HCT116 (cell line): Measurements from ENCODE around the gene CCDC88C. TPM values are rescaled to one million over a fixed set of nuclear protein-coding genes. Genes with fewer than 3 reads are reported as not detected.

Experiments
- ATAC-seq: fragments of 200-7000 bp; cut with Tn5 transposase; 2 replicates; pipeline ENCODE4 v1.9.1; 2020; ENCODE audit warnings: mild to moderate bottlenecking, moderate library complexity
- BruUV-seq: library from RNA; stranded (reverse); fragments of 400-500 nt; replicated peaks from 2 replicates; lab custom pipeline; 2021; lab: Mats Ljungman, UMichigan
- CTCF ChIA-PET: fragments of 300-600 bp; sonication (Branson Sonifier 250); formaldehyde crosslinking; loops from one replicate; lab custom pipeline; 2021; ENCODE audit warnings: antibody characterized with exemption; lab: Charles Lee
- POLR2A ChIA-PET: fragments of 300-600, 350-600 bp; sonication (Branson Sonifier 250); formaldehyde crosslinking; loops from one replicate; lab custom pipeline; 2021; ENCODE audit warnings: antibody characterized with exemption; lab: Charles Lee
- RAD21 ChIA-PET, 2 experiments: fragments of 300-600 bp; sonication (Branson Sonifier 250); formaldehyde crosslinking; loops; one replicate each; lab custom pipeline; 2023; ENCODE audit warnings: low total read pairs in 2 of 2; ENCODE audit not compliant: uncharacterized antibody in 2 of 2, unreplicated experiment in 2 of 2, low non-redundant PET in 1 of 2; lab: Charles Lee
- DNase-seq: peaks from one replicate; pipeline ENCODE4 v3.0.0-alpha.2; 2010; ENCODE audit warnings: low read depth, low spot score
- H2AFZ ChIP-seq: fragments of 200-600 bp; shearing (Covaris generic), sonication (generic); 2 replicates; pipeline ENCODE4 v1.6.1; 2017; ENCODE audit warnings: low read depth, mixed run types, mixed read lengths, antibody characterized with exemption, low read length; ENCODE audit not compliant: poor library complexity, severe bottlenecking
- H3K27ac ChIP-seq: 2 replicates; pipeline ENCODE4 v1.5.1; 2012; ENCODE audit warnings: low read depth, low read length
- H3K27me3 ChIP-seq: fragments of 200-600 bp; sonication (generic); 2 replicates; pipeline ENCODE4 v1.6.1; 2016; ENCODE audit warnings: mixed run types, low read length, mixed read lengths; ENCODE audit not compliant: insufficient read depth
- H3K36me3 ChIP-seq, 2 experiments: fragments of 200-500 bp in 1 of 2; fragments of 200-600 bp in 1 of 2; sonication (Bioruptor generic) in 1 of 2; sonication (generic) in 1 of 2; 2 replicates each; pipeline versions ENCODE4 v1.5.1 to v1.6.1; 2014 to 2016; ENCODE audit warnings: low read length in 2 of 2, inconsistent platforms in 1 of 2, mixed read lengths in 1 of 2, mixed run types in 1 of 2; ENCODE audit not compliant: insufficient read depth in 2 of 2, control insufficient read depth in 1 of 2
- H3K4me1 ChIP-seq, 2 experiments: fragments of 200-600 bp in 1 of 2; sonication (generic) in 1 of 2; 2 replicates each; pipeline versions ENCODE4 v1.5.1 to v1.6.1; 2012 to 2017; ENCODE audit warnings: low read length in 2 of 2, inconsistent platforms in 1 of 2, mild to moderate bottlenecking in 1 of 2, mixed read lengths in 1 of 2, mixed run types in 1 of 2, moderate library complexity in 1 of 2; ENCODE audit not compliant: insufficient read depth in 2 of 2, control insufficient read depth in 1 of 2
- H3K4me2 ChIP-seq: fragments of 200-600 bp; sonication (generic); 2 replicates; pipeline ENCODE4 v1.6.1; 2017; ENCODE audit warnings: mixed run types, low read length, mixed read lengths
- H3K4me3 ChIP-seq, 2 experiments: fragments of 200-600 bp in 1 of 2; sonication (generic) in 1 of 2; replicated peaks in 1 of 2; 2 replicates each; pipeline ENCODE4 v1.5.1; 2011 to 2016; ENCODE audit warnings: low read length in 2 of 2, control low read depth in 1 of 2, low read depth in 1 of 2, mild to moderate bottlenecking in 1 of 2, mixed read lengths in 1 of 2, mixed run types in 1 of 2
- H3K79me2 ChIP-seq: fragments of 200-600 bp; sonication (generic); 2 replicates; pipeline ENCODE4 v1.6.1; 2017; ENCODE audit warnings: mild to moderate bottlenecking, mixed run types, low read length, moderate library complexity, mixed read lengths; ENCODE audit not compliant: insufficient read depth
- H3K9ac ChIP-seq: fragments of 200-600 bp; sonication (generic); 2 replicates; pipeline ENCODE4 v1.6.1; 2016; ENCODE audit warnings: low read length, mixed read lengths
- H3K9me2 ChIP-seq: fragments of 200-600 bp; sonication (generic), shearing (Covaris generic); 2 replicates; pipeline ENCODE4 v1.6.1; 2017; ENCODE audit warnings: mixed run types, mild to moderate bottlenecking, moderate library complexity; ENCODE audit not compliant: insufficient read depth
- H3K9me3 ChIP-seq, 2 experiments: fragments of 200-500 bp in 1 of 2; fragments of 200-600 bp in 1 of 2; sonication (Bioruptor generic) in 1 of 2; sonication (generic) in 1 of 2; 2 replicates each; pipeline ENCODE4 v1.6.1; 2014 to 2017; ENCODE audit warnings: low read length in 2 of 2, mixed read lengths in 2 of 2, inconsistent platforms in 1 of 2, low read depth in 1 of 2, mild to moderate bottlenecking in 1 of 2, mixed run types in 1 of 2, moderate library complexity in 1 of 2; ENCODE audit not compliant: control insufficient read depth in 1 of 2, insufficient read depth in 1 of 2
- H4K20me1 ChIP-seq: fragments of 200-600 bp; sonication (generic), shearing (Covaris generic); 2 replicates; pipeline ENCODE4 v1.6.1; 2017; ENCODE audit warnings: mixed run types, mild to moderate bottlenecking, moderate library complexity; ENCODE audit not compliant: insufficient read depth
- EGR1 ChIP-seq: IDR thresholded peaks from 2 replicates; pipeline ENCODE4 v1.6.1; 2012; ENCODE audit warnings: low read depth
- FOSL1 ChIP-seq: IDR thresholded peaks from 2 replicates; pipeline ENCODE4 v1.6.1; 2012; ENCODE audit warnings: low read depth
- JUND ChIP-seq: IDR thresholded peaks from 2 replicates; pipeline ENCODE4 v1.6.1; 2012
- MAX ChIP-seq: IDR thresholded peaks from 2 replicates; pipeline ENCODE4 v1.6.1; 2012
- POLR2AphosphoS5 ChIP-seq: IDR thresholded peaks from 2 replicates; pipeline ENCODE4 v1.6.1; 2011; ENCODE audit warnings: mild to moderate bottlenecking, low read depth, low read length, moderate library complexity
- SRF ChIP-seq: IDR thresholded peaks from 2 replicates; pipeline ENCODE4 v1.6.1; 2012; ENCODE audit warnings: low read depth
- ZBTB33 ChIP-seq: IDR thresholded peaks from 2 replicates; pipeline ENCODE4 v1.6.1; 2011; ENCODE audit warnings: mild to moderate bottlenecking, low read length, moderate library complexity; ENCODE audit not compliant: insufficient replicate concordance; ENCODE audit errors: extremely low read depth
- intact Hi-C: fragments of 100-400 bp; cut with micrococcal nuclease; formaldehyde crosslinking; loops from 2 replicates; pipeline ENCODE4 v1.10.0; 2022
- total RNA-seq: library from RNA; stranded (reverse); gene quantifications from one replicate; pipeline ENCODE4 v1.2.1, GENCODE V29; 2021; ENCODE audit not compliant: unreplicated experiment

The CCDC88C gene
- total RNA-seq, 1 experiment from 2014 or later = 20.8 TPM

GRCh38 chr14:91317381-91318308 lies 100.0 kb downstream of the CCDC88C start:
- H2AFZ ChIP-seq = no peak overlapping the region
- ATAC-seq (peak; percentile 70), DNase-seq (no peak)
- H3K9me3 ChIP-seq = no peaks in the 10 kb centered on the region
- no peaks in the 10 kb centered on the region for H3K9me2 ChIP-seq
- H3K79me2 ChIP-seq = no peaks in the 10 kb centered on the region
- H3K27ac ChIP-seq = no peak overlapping the region; the same call in 1 of the 2 replicates
- no TSS peak for BruUV-seq
- POLR2A ChIA-PET = no interaction called here
- TF ChIP-seq ZBTB33 (no peak), MAX (no peak), EGR1 (no peak), JUND (no peak), SRF (no peak), FOSL1 (no peak), POLR2AphosphoS5 (no peak)
- H3K4me1 ChIP-seq = peaks cover 5 to 8% of the 10 kb centered on the region in 2 experiments; a peak in 3 of 4 replicates
- H4K20me1 ChIP-seq = no peaks in the 10 kb centered on the region
- RAD21 ChIA-PET = no interaction called here
- no peaks in the 10 kb centered on the region for H3K27me3 ChIP-seq
- H3K4me3 ChIP-seq = no peak overlapping the region
- intact Hi-C loops = no loop called here
- peaks cover 4 to 12% of the 10 kb centered on the region in 2 experiments; a peak in 3 of 4 replicates for H3K36me3 ChIP-seq
- CTCF ChIA-PET = no interaction called here
- H3K9ac ChIP-seq = no peak overlapping the region
- no peak overlapping the region for H3K4me2 ChIP-seq
